ENCODE data around the gene ELP6.

DNA sequence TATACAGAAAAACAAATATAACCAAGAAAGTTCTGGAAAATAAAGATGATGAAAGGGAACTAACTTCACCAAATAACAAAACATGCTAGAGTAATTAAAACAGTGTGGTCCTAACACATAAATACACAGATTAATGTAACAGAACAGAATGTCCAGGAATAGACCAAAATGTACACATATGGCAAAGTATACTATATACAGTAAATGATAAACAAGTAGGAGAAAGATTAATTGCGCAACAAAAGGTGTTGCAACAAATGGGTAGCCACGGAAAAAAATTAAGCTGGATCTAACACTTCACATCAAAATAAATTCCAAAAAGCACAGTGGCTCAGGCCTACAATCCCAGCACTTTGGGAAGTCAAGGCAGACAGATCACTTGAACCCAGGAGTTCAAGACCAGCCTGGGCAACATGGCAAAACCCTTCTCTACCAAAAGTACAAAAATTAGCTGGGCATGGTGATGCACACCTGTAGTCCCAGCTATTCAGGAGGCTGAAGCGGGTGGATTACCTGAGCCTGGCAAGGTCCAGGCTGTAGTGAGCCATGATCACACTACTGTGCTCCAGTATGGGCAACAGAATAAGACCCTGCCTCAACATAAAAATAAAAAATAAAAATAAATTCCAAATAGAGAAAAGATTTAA, 57.6 kb downstream of the ELP6 start:
- TF ChIP-seq CTCF (IDR thresholded peaks at IDR 0.05): no peak
- TF ChIP-seq EZH2 (IDR thresholded peaks at IDR 0.05; ENCODE audit: borderline replicate concordance, insufficient read depth, low read depth, low read length, poor library complexity, severe bottlenecking): no peak

All from B cell (primary cell).